Spleen (tissue), 7 donors: ENCODE data around the gene C4orf46.

ENCODE experiments used
- POLR2A ChIP-seq, 3 donors: fragments of 450-650 bp; IDR thresholded peaks; one replicate each; pipeline ENCODE4 v1.5.1; 2017; ENCODE audit warnings: antibody characterized with exemption in 3 of 3, mild to moderate bottlenecking in 1 of 3
- POLR2AphosphoS5 ChIP-seq, 3 donors: sonication (generic); formaldehyde crosslinking; IDR thresholded peaks; one replicate each; pipeline ENCODE4 v1.5.1; 2017; ENCODE audit warnings: antibody characterized with exemption in 3 of 3
- TF ChIP-seq, protein P1 (sequence below), 11 experiments: fragments of 200-600 bp in 7 of 11; fragments of 450-650 bp in 4 of 11; sonication (generic) in 4 of 11; IDR thresholded peaks in 8 of 11; conservative IDR thresholded peaks in 3 of 11; 1 replicate in 7 of 11; 2 replicates in 4 of 11; pipeline versions ENCODE4 v1.4.0 to v1.8.0; 2016 to 2021; ENCODE audit warnings: antibody characterized with exemption in 11 of 11, inconsistent platforms in 4 of 11, mild to moderate bottlenecking in 1 of 11
- donor health status: DM: no; HTN: no; CAD: no; lungs with moderate emphysema.
- donor health status: DM: no; HTN: no; CAD: no.
- donor health status: DM: no; HTN: no; CAD: no.

DNA sequence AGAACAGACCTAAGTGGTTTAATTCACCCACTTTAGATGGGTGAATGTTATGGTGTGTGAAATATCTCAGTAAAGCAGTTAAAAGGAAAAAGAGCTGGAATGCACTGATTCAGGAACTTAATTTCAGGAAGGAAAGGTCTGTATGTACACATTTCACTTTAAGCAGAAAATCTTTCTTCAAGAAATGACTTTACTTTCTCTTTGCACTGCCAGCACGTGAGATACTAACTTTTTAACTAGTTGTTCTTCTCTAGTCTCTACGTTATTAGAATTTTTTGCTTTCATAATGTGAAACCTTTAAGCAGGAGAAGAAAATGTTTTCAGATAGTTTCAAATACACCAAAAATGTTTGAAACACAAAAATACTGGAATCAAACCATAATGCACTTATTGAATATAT, 18.8 kb downstream of the C4orf46 start:
- TF ChIP-seq, protein P1, sequence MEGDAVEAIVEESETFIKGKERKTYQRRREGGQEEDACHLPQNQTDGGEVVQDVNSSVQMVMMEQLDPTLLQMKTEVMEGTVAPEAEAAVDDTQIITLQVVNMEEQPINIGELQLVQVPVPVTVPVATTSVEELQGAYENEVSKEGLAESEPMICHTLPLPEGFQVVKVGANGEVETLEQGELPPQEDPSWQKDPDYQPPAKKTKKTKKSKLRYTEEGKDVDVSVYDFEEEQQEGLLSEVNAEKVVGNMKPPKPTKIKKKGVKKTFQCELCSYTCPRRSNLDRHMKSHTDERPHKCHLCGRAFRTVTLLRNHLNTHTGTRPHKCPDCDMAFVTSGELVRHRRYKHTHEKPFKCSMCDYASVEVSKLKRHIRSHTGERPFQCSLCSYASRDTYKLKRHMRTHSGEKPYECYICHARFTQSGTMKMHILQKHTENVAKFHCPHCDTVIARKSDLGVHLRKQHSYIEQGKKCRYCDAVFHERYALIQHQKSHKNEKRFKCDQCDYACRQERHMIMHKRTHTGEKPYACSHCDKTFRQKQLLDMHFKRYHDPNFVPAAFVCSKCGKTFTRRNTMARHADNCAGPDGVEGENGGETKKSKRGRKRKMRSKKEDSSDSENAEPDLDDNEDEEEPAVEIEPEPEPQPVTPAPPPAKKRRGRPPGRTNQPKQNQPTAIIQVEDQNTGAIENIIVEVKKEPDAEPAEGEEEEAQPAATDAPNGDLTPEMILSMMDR (IDR thresholded peaks at IDR 0.05 in 8 of 11, conservative IDR thresholded peaks at IDR 0.05 in 3 of 11): no peak
- TF ChIP-seq POLR2A (IDR thresholded peaks at IDR 0.05): no peak
- no peak for TF ChIP-seq POLR2AphosphoS5 (IDR thresholded peaks at IDR 0.05)
